Right hindlimb (tissue), 1 donor: Measurements from ENCODE around the gene PHKA2.
"Not testable (repeated sequence)": the region's sequence is repeated elsewhere in the genome, so short reads cannot be mapped to it uniquely, and the experiment has no call there.

Experiments used
- DNase-seq: peaks from one replicate; pipeline ENCODE4 v3.0.0-alpha.2; 2018

Gene PHKA2

GRCh38 chrX:18855919-18856644 is 127.8 kb downstream of the PHKA2 start:
- no peak for DNase-seq

GRCh38 chrX:18847901-18848300 is 136.0 kb downstream of the PHKA2 start:
- DNase-seq = not testable (repeated sequence)
